Activated CD8-positive, alpha-beta memory T cell treated with anti-CD3 and anti-CD28 coated beads for 36 hours (primary cell): ENCODE data around the gene TEX13C. TPM values are rescaled to one million over a fixed set of nuclear protein-coding genes. Genes with fewer than 3 reads are reported as not detected.
"Not testable (repeated sequence)": the region's sequence is repeated elsewhere in the genome, so short reads cannot be mapped to it uniquely, and the experiment has no call there.

Experiments used
- CTCF ChIA-PET: fragments of 350-600 bp; sonication (Branson Sonifier 250); formaldehyde crosslinking; loops from one replicate; lab custom pipeline; 2021; ENCODE audit warnings: antibody characterized with exemption; lab: Charles Lee
- POLR2A ChIA-PET: fragments of 350-600 bp; sonication (Branson Sonifier 250); formaldehyde crosslinking; loops from one replicate; lab custom pipeline; 2021; ENCODE audit warnings: antibody characterized with exemption; lab: Charles Lee
- total RNA-seq, 2 experiments: library from RNA; stranded (reverse); gene quantifications; one replicate each; pipeline ENCODE4 v1.2.3, GENCODE V29; 2021

The TEX13C gene
- not detected for total RNA-seq

DNA sequence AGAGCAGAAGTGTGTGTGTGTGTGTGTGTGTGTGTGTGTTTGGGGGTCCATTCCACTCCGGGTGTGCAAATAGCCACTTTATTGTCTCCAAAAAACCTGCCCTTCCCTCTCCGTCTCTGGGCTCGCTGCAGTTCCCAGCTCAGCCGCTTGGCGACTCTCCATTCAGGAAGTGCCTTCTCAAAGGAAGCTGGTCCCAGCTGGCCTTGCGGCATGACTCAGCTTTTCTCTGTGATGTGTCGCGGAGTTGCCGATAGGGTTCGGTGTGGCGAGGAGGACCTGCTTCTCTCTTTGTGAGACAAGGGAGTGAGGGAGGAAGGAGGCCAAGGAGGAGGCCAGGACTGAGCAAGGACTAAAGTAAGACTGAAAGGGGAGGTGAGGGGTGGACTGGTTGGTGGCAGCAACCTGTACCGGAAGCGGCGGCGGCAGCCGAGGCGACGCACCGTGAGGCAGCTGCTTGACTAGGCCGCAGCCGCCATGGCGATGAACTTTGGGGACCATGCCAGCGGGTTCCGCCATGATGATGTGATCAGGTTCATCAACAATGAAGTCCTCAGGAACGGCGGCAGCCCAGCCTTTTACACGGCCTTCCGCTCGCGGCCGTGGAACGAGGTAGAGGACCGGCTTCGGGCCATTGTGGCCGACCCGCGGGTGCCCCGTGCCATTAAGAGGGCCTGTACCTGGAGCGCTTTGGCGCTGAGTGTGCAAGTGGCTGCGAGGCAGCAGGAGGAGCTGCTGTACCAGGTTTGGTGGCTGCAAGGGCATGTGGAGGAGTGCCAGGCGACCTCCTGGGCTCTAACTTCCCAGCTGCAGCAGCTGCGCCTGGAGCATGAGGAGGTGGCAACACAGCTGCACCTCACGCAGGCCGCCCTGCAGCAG, at the start of gene TEX13C:
Gene TEX13C, plus strand, starts transcription at position 226 of the 876 bp plus-strand sequence. Its CDS starts 249 bp downstream, at position 475.
- ChIA-PET CTCF (no interaction called here), POLR2A (no interaction called here)

DNA sequence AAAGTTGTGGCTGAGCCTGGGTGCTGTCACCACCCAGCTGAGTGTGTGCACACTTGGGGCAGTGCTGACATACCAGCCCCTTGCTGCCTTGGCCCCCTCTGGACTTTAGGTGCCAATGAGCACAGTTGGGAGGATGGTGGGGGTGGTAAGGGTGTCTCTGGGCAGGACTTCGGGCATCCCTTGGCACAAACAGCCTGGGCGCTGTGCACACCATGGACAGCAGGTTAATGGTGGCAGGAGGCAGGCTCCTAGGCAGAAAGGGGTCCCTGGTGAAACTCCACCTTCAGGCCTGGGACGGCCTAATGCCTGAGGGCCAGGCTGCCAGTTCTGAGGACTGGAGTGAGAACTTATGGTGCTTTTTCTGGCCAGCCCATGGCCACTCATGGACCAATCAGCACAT, 32.4 kb upstream of the TEX13C start:
- POLR2A ChIA-PET: no interaction called here
- CTCF ChIA-PET: no interaction called here

GRCh38 chrX:125288343-125288742, 31.3 kb upstream of the TEX13C start:
- ChIA-PET POLR2A (no interaction called here), CTCF (no interaction called here)

- CTCF ChIA-PET: no interaction called here
- POLR2A ChIA-PET: no interaction called here
Observed at GRCh38 chrX:125289209-125289608, 30.5 kb upstream of the TEX13C start.

DNA sequence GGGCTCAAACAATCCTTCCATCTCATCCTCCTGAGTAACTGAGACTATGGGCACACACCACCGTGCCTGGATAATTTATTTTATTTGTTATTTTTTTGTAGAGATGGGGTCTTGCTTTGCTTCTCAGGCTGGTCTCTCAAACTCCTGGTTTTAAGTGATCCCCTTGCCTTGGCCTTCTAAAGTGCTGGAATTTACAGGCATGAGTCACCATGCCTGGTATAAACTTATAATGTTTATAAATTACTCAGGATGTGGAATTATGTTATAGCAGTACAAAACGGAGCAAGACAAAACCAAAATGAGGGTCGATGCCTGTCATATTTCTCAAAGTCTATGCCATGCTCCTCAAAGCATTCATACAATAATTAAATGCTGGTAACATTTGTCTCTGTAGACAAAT, 29.8 kb upstream of the TEX13C start:
- POLR2A ChIA-PET: no interaction called here
- CTCF ChIA-PET: no interaction called here

GRCh38 chrX:125291124-125291523, 28.5 kb upstream of the TEX13C start:
- ChIA-PET POLR2A (no interaction called here), CTCF (no interaction called here)

- ChIA-PET POLR2A (no interaction called here), CTCF (no interaction called here)
Observed at GRCh38 chrX:125293850-125294780, 25.6 kb upstream of the TEX13C start.

DNA sequence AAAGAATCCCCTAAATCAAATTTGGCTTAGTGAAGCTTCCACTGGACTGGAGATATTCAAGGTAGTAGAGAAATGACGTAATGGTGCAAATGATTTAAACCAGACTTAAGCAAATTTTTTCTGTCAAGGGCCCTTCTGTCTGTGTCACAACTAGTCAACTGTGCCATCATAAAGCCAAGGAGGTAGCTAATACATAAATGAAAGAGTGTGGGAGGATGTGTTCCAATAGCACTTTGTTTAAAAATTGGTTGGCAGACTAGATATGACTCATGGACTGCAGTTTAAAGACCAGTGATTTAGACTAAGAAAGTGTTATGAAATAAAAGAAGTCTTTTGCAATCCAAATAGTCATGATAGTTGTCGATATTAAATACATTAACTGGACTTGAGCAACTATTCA, 24.3 kb upstream of the TEX13C start:
- ChIA-PET POLR2A (no interaction called here), CTCF (no interaction called here)

GRCh38 chrX:125298871-125299270, 20.8 kb upstream of the TEX13C start:
- CTCF ChIA-PET: no interaction called here

DNA sequence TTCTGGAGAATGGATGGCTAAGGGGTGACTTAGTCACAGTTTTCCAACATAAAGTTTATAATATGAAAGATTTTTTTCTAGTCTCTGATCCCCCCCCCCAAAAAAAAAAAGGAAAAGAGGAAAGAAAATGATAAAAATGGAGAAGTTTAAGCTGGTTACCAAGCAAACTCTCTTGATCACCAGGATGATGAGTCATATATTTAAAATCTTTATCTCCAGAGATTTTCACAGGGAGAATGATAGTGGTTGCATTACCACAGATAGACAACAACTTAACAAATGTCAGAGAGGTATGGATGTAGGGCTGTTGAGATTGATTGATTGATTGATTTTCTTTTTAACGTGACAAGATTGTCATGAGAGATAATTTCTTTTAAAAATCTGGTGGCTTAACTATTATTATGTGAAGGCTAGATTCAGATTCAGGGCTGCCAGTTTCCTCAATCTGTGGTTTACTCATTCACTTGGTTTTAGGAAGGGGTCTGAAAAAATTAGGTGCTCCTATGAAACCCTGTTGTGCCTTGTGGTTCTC, 13.3 kb upstream of the TEX13C start:
- POLR2A ChIA-PET: no interaction called here

More at GRCh38 chrX:125298871-125299270, 20.8 kb upstream of the TEX13C start:
- POLR2A ChIA-PET: no interaction called here

DNA sequence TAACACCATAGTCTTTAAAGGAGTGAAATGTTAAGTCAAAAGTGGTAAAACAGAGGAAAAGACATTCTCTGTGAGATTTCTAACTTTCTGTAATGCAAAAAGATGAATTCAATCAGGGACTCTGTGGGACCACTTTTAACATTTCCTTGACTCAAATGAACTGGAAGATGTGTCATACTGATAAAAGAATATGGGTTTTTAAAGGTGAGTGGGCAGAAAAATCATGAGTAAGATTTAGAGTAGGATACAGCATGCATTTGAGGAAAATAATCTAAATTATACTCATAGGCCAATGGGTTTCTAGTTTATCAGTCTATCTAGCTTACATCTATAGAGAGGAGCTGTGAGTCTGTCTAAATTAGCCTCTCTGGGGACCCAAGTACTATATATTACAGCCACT, 11.0 kb upstream of the TEX13C start:
- ChIA-PET POLR2A (no interaction called here), CTCF (no interaction called here)

More for the DNA sequence above, 13.3 kb upstream of the TEX13C start:
- CTCF ChIA-PET: no interaction called here

- POLR2A ChIA-PET, CTCF ChIA-PET: not testable (repeated sequence)
Observed at GRCh38 chrX:125319166-125319565, 505 bp upstream of the TEX13C start.

DNA sequence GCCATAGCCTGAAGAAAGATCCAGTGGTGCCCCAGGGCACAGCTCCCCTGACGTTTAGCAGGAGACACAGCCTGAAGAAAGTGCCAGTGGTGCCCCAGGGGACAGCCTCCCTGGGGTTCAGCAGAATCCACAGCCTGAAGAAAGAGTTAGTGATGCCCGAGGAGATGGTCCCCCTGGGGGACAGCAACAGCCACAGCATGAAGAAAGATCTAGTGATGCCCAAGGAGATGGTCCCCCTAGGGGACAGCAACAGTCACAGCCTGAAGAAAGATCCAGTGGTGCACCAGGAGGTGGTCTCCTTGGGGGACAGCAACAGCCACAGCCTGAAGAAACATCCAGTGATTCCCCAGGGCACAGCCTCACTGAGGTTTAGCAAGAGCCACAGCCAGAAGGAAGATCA, 2.8 kb downstream of the TEX13C start:
- ChIA-PET CTCF (no interaction called here), POLR2A (no interaction called here)

GRCh38 chrX:125326599-125326998, 6.9 kb downstream of the TEX13C start:
- ChIA-PET CTCF (no interaction called here), POLR2A (no interaction called here)

GRCh38 chrX:125327891-125328290, 8.2 kb downstream of the TEX13C start:
- ChIA-PET POLR2A (no interaction called here), CTCF (no interaction called here)

DNA sequence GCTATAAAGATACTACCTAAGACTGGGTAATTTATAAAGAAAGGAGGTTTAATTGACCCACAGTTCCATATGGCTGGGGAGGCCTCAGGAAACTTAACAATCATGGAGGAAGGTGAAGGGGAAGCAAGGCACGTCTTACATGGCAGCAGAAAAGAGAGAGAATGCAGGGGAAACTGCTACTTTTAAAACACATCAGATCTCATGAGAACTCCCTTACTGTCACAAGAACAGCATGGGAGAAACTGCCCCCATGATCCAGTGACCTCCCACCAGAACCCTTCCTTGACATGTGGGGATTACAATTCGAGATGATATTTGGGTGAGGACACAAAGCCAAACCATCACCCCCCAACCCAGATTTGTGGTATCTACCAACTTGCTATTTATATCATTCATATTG, 13.9 kb downstream of the TEX13C start:
- ChIA-PET POLR2A (no interaction called here), CTCF (no interaction called here)

DNA sequence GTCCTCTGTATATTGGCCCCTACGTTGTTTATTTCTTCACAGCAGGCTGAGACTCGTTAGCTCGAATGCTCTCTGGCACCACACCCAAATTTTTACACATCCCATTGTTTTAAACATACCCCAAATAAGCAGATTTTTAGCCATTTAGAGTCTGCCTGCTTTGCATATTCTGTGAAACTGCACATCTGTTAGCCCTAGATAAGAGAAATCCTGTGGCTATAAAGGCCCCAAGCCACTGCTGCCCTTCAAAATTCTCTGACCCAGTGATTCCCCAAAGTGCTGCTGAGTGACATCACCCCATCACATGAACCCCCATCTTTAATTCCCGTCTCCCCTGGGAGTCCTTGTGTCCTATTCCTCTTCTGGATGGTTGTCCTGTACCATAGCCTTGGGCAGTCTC, 20.8 kb downstream of the TEX13C start:
- POLR2A ChIA-PET: no interaction called here
- CTCF ChIA-PET: no interaction called here

- ChIA-PET CTCF (no interaction called here), POLR2A (no interaction called here)
Observed at GRCh38 chrX:125374169-125374568, 54.5 kb downstream of the TEX13C start.
